Measurements from ENCODE around the gene SRP72.
A peak's percentile ranks its signal among the peaks of the same experiment; 100 is the strongest.
"Not testable (repeated sequence)": the region's sequence is repeated elsewhere in the genome, so short reads cannot be mapped to it uniquely, and the experiment has no call there.

SRP72 gene

GRCh38 chr4:56445699-56446098, 21.7 kb upstream of the SRP72 start:
- no peak overlapping the region for H3K4me3 ChIP-seq (ENCODE audit: low read length)
- TF ChIP-seq, protein P1, sequence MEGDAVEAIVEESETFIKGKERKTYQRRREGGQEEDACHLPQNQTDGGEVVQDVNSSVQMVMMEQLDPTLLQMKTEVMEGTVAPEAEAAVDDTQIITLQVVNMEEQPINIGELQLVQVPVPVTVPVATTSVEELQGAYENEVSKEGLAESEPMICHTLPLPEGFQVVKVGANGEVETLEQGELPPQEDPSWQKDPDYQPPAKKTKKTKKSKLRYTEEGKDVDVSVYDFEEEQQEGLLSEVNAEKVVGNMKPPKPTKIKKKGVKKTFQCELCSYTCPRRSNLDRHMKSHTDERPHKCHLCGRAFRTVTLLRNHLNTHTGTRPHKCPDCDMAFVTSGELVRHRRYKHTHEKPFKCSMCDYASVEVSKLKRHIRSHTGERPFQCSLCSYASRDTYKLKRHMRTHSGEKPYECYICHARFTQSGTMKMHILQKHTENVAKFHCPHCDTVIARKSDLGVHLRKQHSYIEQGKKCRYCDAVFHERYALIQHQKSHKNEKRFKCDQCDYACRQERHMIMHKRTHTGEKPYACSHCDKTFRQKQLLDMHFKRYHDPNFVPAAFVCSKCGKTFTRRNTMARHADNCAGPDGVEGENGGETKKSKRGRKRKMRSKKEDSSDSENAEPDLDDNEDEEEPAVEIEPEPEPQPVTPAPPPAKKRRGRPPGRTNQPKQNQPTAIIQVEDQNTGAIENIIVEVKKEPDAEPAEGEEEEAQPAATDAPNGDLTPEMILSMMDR (conservative IDR thresholded peaks at IDR 0.05; ENCODE audit: low read length), result no peak
- DNase-seq (ENCODE audit: low read depth), result no peak

DNA sequence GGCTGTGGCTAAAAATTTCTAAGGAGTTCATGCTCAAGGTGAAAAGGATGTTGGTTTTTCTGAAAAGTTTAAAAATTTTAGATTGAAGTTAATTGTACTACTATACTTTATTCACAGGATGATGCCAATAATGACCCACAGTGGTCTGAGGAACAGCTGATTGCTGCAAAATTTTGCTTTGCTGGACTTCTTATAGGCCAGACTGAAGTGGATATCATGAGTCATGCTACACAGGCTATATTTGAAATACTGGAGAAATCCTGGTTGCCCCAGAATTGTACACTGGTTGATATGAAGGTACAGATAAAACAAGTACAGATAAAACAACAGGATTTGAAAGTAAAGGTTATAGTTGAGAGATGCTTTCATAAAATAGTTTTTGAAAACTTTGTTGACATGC, 19.1 kb upstream of the SRP72 start:
- no peak for DNase-seq (ENCODE audit: low read depth)
- no peak overlapping the region for H3K4me3 ChIP-seq (ENCODE audit: low read length)
- TF ChIP-seq, protein P1 (conservative IDR thresholded peaks at IDR 0.05; ENCODE audit: low read length), result no peak

DNA sequence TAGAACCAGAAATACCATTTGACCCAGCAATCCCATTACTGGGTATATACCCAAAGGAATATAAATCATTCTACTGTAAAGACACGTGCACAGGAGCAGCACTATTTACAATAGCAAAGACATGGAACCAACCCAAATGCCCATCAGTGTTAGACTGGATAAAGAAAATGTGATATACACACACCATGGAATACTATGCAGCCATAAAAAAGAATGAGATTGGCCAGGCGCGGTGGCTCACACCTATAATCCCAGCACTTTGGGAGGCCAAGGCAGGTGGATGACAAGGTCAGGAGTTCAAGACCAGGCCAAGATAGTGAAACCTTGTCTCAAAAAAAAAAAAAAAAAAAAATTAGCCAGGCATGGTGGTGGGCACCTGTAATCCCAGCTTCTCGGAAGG, 17.9 kb upstream of the SRP72 start:
- H3K4me3 ChIP-seq (ENCODE audit: low read length); DNase-seq (ENCODE audit: low read depth): not testable (repeated sequence)

DNA sequence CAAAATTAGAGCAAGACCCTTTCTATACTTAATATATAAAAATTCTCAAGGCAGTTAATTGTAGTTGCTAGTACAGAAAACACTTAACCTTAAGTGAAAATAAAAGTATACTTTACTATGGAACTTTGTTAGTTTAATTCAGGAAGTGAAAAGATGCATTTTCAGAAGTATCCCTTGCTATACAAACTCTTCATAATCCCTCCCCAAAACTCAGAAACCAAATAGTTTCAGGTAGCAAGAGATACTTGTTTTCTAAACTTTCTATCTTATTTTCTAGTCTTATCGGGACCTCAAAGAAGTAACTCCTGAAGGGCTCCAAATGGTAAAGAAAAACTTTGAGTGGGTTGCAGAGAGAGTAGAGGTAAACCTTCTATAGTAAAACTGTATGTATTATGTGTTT, 17.1 kb upstream of the SRP72 start:
- DNase-seq (ENCODE audit: low read depth), result no peak
- TF ChIP-seq, protein P1 (conservative IDR thresholded peaks at IDR 0.05; ENCODE audit: low read length), result no peak
- H3K4me3 ChIP-seq (ENCODE audit: low read length), result no peak overlapping the region

GRCh38 chr4:56460085-56460484, 7.3 kb upstream of the SRP72 start:
- DNase-seq (ENCODE audit: low read depth), result peak; percentile 45
- TF ChIP-seq, protein P1 (conservative IDR thresholded peaks at IDR 0.05; ENCODE audit: low read length), result no peak
- H3K4me3 ChIP-seq (ENCODE audit: low read length), result no peak overlapping the region

- H3K4me3 ChIP-seq (ENCODE audit: low read length), result no peak overlapping the region
- TF ChIP-seq, protein P1 (conservative IDR thresholded peaks at IDR 0.05; ENCODE audit: low read length), result no peak
- no peak for DNase-seq (ENCODE audit: low read depth)
Measured at GRCh38 chr4:56462157-56462556, 5.3 kb upstream of the SRP72 start.

DNA sequence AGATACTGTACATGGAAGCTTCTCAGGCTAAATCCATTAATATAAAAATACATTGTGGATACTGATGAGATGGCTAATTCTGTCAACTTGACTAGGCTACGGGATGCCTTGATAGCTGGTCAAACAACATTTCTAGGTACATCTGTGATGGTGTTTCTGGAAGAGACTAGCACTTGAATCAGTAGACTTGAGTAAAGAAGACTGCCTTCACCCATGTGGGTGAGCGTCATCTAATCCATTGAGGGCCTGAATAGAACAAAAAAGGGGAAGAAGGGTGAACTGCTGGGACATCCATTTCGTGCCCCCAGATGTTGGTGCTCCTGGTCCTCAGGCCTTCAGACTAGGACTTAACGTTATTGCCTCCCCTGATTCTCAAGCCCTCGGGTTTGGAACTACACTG, 3.7 kb upstream of the SRP72 start:
- no peak overlapping the region for H3K4me3 ChIP-seq (ENCODE audit: low read length)
- no peak for DNase-seq (ENCODE audit: low read depth)
- TF ChIP-seq, protein P1 (conservative IDR thresholded peaks at IDR 0.05; ENCODE audit: low read length), result no peak

- DNase-seq (ENCODE audit: low read depth), result no peak
- no peak overlapping the region for H3K4me3 ChIP-seq (ENCODE audit: low read length)
- TF ChIP-seq, protein P1 (conservative IDR thresholded peaks at IDR 0.05; ENCODE audit: low read length), result no peak
Measured at GRCh38 chr4:56464581-56464980, 2.8 kb upstream of the SRP72 start.

Measured in AG10803 (cell line).